WERI-Rb-1 (cell line): ENCODE results near the gene SERTM2.

Experiments
- DNase-seq: peaks from one replicate; pipeline ENCODE4 v3.0.0-alpha.2; 2020
- H3K27ac ChIP-seq: fragments of 250-450 bp; sonication (Bioruptor Pico); 2 replicates; pipeline ENCODE4 v1.5.1; 2020; ENCODE audit warnings: mild to moderate bottlenecking, moderate library complexity
- H3K27me3 ChIP-seq: fragments of 250-450 bp; sonication (Bioruptor Pico); 2 replicates; pipeline ENCODE4 v1.5.1; 2021; ENCODE audit warnings: mild to moderate bottlenecking, low read depth, moderate library complexity; ENCODE audit not compliant: insufficient read depth, severe bottlenecking
- H3K36me3 ChIP-seq: fragments of 250-450 bp; sonication (Bioruptor Pico); 2 replicates; pipeline ENCODE4 v1.5.1; 2020; ENCODE audit warnings: mild to moderate bottlenecking, moderate library complexity
- H3K4me3 ChIP-seq: 2 replicates; pipeline ENCODE4 v1.5.1; 2011; ENCODE audit warnings: low read depth, mild to moderate bottlenecking, control low read depth, low read length
- H3K9me3 ChIP-seq: fragments of 250-450 bp; sonication (Bioruptor Pico); 2 replicates; pipeline ENCODE4 v1.5.1; 2021; ENCODE audit warnings: mild to moderate bottlenecking, moderate library complexity; ENCODE audit not compliant: severe bottlenecking
- CTCF ChIP-seq: IDR thresholded peaks from 2 replicates; pipeline ENCODE4 v1.5.1; 2011; ENCODE audit warnings: low read depth, mild to moderate bottlenecking, control low read depth, inconsistent platforms, low read length

The SERTM2 gene

DNA sequence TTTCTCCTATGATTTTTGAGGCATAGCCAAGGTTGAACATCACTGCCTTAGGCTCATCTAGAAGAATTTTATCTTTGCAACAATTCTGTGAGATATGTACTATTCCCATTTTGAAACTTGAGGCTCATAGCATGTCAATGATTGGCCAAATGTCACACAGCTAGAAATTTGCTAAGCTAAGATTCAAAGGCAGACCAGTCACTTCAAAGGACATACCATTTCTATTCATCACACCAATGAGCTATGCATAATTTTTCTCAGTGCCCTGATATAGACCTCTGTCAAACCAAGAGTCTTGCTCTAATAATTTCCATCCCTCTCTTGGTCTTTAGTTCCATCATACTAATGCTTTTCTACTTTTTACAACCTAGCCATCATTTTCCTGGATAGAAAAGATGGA, 27.6 kb upstream of the SERTM2 start:
- no peaks in the 10 kb centered on the region for H3K27me3 ChIP-seq

GRCh38 chrX:111490688-111491087, 20.8 kb upstream of the SERTM2 start:
- no peaks in the 10 kb centered on the region for H3K36me3 ChIP-seq
- no peaks in the 10 kb centered on the region for H3K9me3 ChIP-seq
- H3K27me3 ChIP-seq = no peaks in the 10 kb centered on the region
- TF ChIP-seq CTCF = no peak
- no peak for DNase-seq
- no peak overlapping the region for H3K4me3 ChIP-seq
- 0 out of 2 replicates have a peak overlapping the region, but pooled peaks have one; percentile 0 for H3K27ac ChIP-seq

More for the DNA sequence above, 27.6 kb upstream of the SERTM2 start:
- H3K36me3 ChIP-seq = no peaks in the 10 kb centered on the region
- H3K27ac ChIP-seq = no peak overlapping the region
- no peak for TF ChIP-seq CTCF
- DNase-seq = no peak
- H3K9me3 ChIP-seq = no peaks in the 10 kb centered on the region
- no peak overlapping the region for H3K4me3 ChIP-seq

- Histone ChIP-seq H3K27me3 (no peaks in the 10 kb centered on the region), H3K36me3 (no peaks in the 10 kb centered on the region), H3K4me3 (no peak overlapping the region), H3K27ac (no peak overlapping the region), H3K9me3 (no peaks in the 10 kb centered on the region)
- no peak for DNase-seq
- no peak for TF ChIP-seq CTCF
Observed at GRCh38 chrX:111492085-111492484, 19.4 kb upstream of the SERTM2 start.

- Histone ChIP-seq H3K27ac (no peak overlapping the region), H3K27me3 (peaks cover 13% of the 10 kb centered on the region), H3K4me3 (no peak overlapping the region), H3K36me3 (no peaks in the 10 kb centered on the region), H3K9me3 (no peaks in the 10 kb centered on the region)
- no peak for DNase-seq
- TF ChIP-seq CTCF = no peak
Observed at GRCh38 chrX:111498538-111499103, 12.8 kb upstream of the SERTM2 start.

GRCh38 chrX:111503485-111503993, 7.9 kb upstream of the SERTM2 start:
- no peak for TF ChIP-seq CTCF
- H3K4me3 ChIP-seq = no peak overlapping the region
- H3K36me3 ChIP-seq = no peaks in the 10 kb centered on the region
- H3K9me3 ChIP-seq = no peaks in the 10 kb centered on the region
- H3K27me3 ChIP-seq = peaks cover 13% of the 10 kb centered on the region
- no peak overlapping the region for H3K27ac ChIP-seq
- DNase-seq = no peak

GRCh38 chrX:111504941-111505340, 6.5 kb upstream of the SERTM2 start:
- TF ChIP-seq CTCF = no peak
- Histone ChIP-seq H3K36me3 (no peaks in the 10 kb centered on the region), H3K27me3 (peaks cover 8% of the 10 kb centered on the region), H3K9me3 (no peaks in the 10 kb centered on the region), H3K4me3 (no peak overlapping the region), H3K27ac (no peak overlapping the region)
- no peak for DNase-seq
